Upper lobe of left lung (tissue), 6 donors: ENCODE results near the gene PLTP. TPM values are rescaled to one million over a fixed set of nuclear protein-coding genes. Genes with fewer than 3 reads are reported as not detected.

Experiments used
- ATAC-seq, 2 donors: fragments of 200-7000 bp; cut with Tn5 transposase; one replicate each; pipeline ENCODE4 v1.9.1; 2022; ENCODE audit warnings: mild to moderate bottlenecking in 2 of 2, moderate library complexity in 2 of 2; ENCODE audit not compliant: low FRiP score in 2 of 2
- DNase-seq, 2 donors: peaks; one replicate each; pipeline ENCODE4 v3.0.0-alpha.2; 2019 to 2020
- H3K27ac ChIP-seq, 4 donors: fragments of 200-600 bp; sonication (generic); one replicate each; pipeline ENCODE4 v1.5.1; 2016 to 2019
- H3K27me3 ChIP-seq, 4 donors: fragments of 200-600 bp; sonication (generic); one replicate each; pipeline ENCODE4 v1.5.1; 2017 to 2019
- H3K36me3 ChIP-seq, 4 donors: fragments of 200-600 bp; sonication (generic); one replicate each; pipeline ENCODE4 v1.5.1; 2016 to 2019
- H3K4me1 ChIP-seq, 4 donors: fragments of 200-600 bp; sonication (generic); one replicate each; pipeline ENCODE4 v1.5.1; 2018 to 2019
- H3K4me3 ChIP-seq, 4 donors: fragments of 200-600 bp; sonication (generic); one replicate each; pipeline ENCODE4 v1.5.1; 2017 to 2019; ENCODE audit warnings: mild to moderate bottlenecking in 2 of 4, moderate library complexity in 1 of 4
- H3K9me3 ChIP-seq, 4 donors: fragments of 200-600 bp; sonication (generic); one replicate each; pipeline ENCODE4 v1.5.1; 2018 to 2019
- CTCF ChIP-seq, 6 experiments: fragments of 450-650 bp in 4 of 6; fragments of 200-600 bp in 2 of 6; sonication (generic) in 2 of 6; IDR thresholded peaks; one replicate each; pipeline ENCODE4 v1.5.1; 2016 to 2019; ENCODE audit warnings: antibody characterized with exemption in 6 of 6
- EP300 ChIP-seq, 4 donors: sonication (generic); formaldehyde crosslinking; IDR thresholded peaks; one replicate each; pipeline ENCODE4 v1.5.1; 2017; ENCODE audit warnings: antibody characterized with exemption in 4 of 4, control low read depth in 2 of 4
- POLR2A ChIP-seq, 4 donors: fragments of 450-650 bp; IDR thresholded peaks; one replicate each; pipeline ENCODE4 v1.5.1; 2016 to 2017; ENCODE audit warnings: antibody characterized with exemption in 4 of 4, mild to moderate bottlenecking in 2 of 4
- POLR2AphosphoS5 ChIP-seq, 2 donors: sonication (generic); formaldehyde crosslinking; IDR thresholded peaks; one replicate each; pipeline ENCODE4 v1.5.1; 2017; ENCODE audit warnings: antibody characterized with exemption in 2 of 2
- WGBS, 2 donors: methylation state at CpG; one replicate each; pipeline ENCODE4 v1.1.5; 2017 to 2018; 5-methylcytosine and 5-hydroxymethylcytosine counted together
- total RNA-seq, 6 donors: library from RNA; depleted of rRNA in 4 of 6; stranded (reverse); fragments of >200 nt in 4 of 6; gene quantifications; one replicate each; pipeline versions ENCODE4 v1.1.0 to v1.2.1, GENCODE V29; 2016 to 2021
- donor health status: DM: no; HTN: no; CAD: no; lungs with moderate emphysema.
- donor health status: DM: no; HTN: yes; CAD: no; lungs with severe emphysema.

Gene PLTP
- total RNA-seq, 6 donors from 2014 or later = 28.9 to 169 (median 57.8) TPM

GRCh38 chr20:45950330-45950646, 38.3 kb upstream of the PLTP start:
- H3K36me3 ChIP-seq = peaks cover 38 to 91% (median 83%) of the 10 kb centered on the region in 4 donors
- DNase-seq (no peak), ATAC-seq (no peak)
- H3K9me3 ChIP-seq = no peaks in the 10 kb centered on the region
- TF ChIP-seq POLR2AphosphoS5 (IDR thresholded peaks at IDR 0.05) (no peak), POLR2A (IDR thresholded peaks at IDR 0.05) (no peak), EP300 (IDR thresholded peaks at IDR 0.05) (no peak), CTCF (IDR thresholded peaks at IDR 0.05) (no peak)
- WGBS, 2 donors = 86 to 93% methylated on average over 9 of the region's 9 CpGs
- no peak overlapping the region for H3K4me3 ChIP-seq
- no peaks in the 10 kb centered on the region for H3K27me3 ChIP-seq
- H3K4me1 ChIP-seq = peaks cover 0 to 14% (median 6%) of the 10 kb centered on the region in 4 donors
- H3K27ac ChIP-seq = no peak overlapping the region

GRCh38 chr20:45949542-45950329, 37.8 kb upstream of the PLTP start:
- H3K4me1 ChIP-seq = peaks cover 0 to 14% (median 7%) of the 10 kb centered on the region in 4 donors
- no peaks in the 10 kb centered on the region for H3K27me3 ChIP-seq
- no peaks in the 10 kb centered on the region for H3K9me3 ChIP-seq
- H3K4me3 ChIP-seq = no peak overlapping the region
- H3K36me3 ChIP-seq = peaks cover 44 to 96% (median 89%) of the 10 kb centered on the region in 4 donors
- no peak for ATAC-seq
- DNase-seq = no peak
- WGBS, 2 donors = 87% methylated on average over 11 to 13 of the region's 13 CpGs
- H3K27ac ChIP-seq = no peak overlapping the region
- TF ChIP-seq CTCF (IDR thresholded peaks at IDR 0.05) (no peak), POLR2A (IDR thresholded peaks at IDR 0.05) (no peak), EP300 (IDR thresholded peaks at IDR 0.05) (no peak), POLR2AphosphoS5 (IDR thresholded peaks at IDR 0.05) (no peak)

GRCh38 chr20:45948742-45949541, 37.0 kb upstream of the PLTP start:
- Histone ChIP-seq H3K27ac (no peak overlapping the region), H3K4me1 (peaks cover 0 to 14% (median 7%) of the 10 kb centered on the region in 4 donors), H3K4me3 (no peak overlapping the region), H3K9me3 (no peaks in the 10 kb centered on the region), H3K36me3 (peaks cover 52 to 100% (median 96%) of the 10 kb centered on the region in 4 donors), H3K27me3 (no peaks in the 10 kb centered on the region)
- TF ChIP-seq POLR2A (IDR thresholded peaks at IDR 0.05) = no peak
- no peak for TF ChIP-seq EP300 (IDR thresholded peaks at IDR 0.05)
- TF ChIP-seq CTCF (IDR thresholded peaks at IDR 0.05) = no peak
- DNase-seq (no peak), ATAC-seq (no peak)
- WGBS, 2 donors = 82 to 91% methylated on average over 7 to 9 of the region's 10 CpGs

GRCh38 chr20:45948261-45948733, 36.3 kb upstream of the PLTP start:
- DNase-seq = no peak
- no peak for ATAC-seq
- Histone ChIP-seq H3K27ac (no peak overlapping the region), H3K4me3 (no peak overlapping the region), H3K36me3 (peaks cover 58 to 100% (median 97%) of the 10 kb centered on the region in 4 donors), H3K4me1 (peaks cover 0 to 14% (median 7%) of the 10 kb centered on the region in 4 donors), H3K9me3 (no peaks in the 10 kb centered on the region), H3K27me3 (no peaks in the 10 kb centered on the region)
- WGBS, 2 donors = 67 to 89% methylated on average over 6 to 7 of the region's 7 CpGs
- TF ChIP-seq POLR2A (IDR thresholded peaks at IDR 0.05) (no peak), EP300 (IDR thresholded peaks at IDR 0.05) (no peak), POLR2AphosphoS5 (IDR thresholded peaks at IDR 0.05) (no peak), CTCF (IDR thresholded peaks at IDR 0.05) (no peak)
